NT2/D1 (cell line): ENCODE measurements around the gene MTURN.
"Not testable (repeated sequence)": the region's sequence is repeated elsewhere in the genome, so short reads cannot be mapped to it uniquely, and the experiment has no call there.

ENCODE experiments used
- DNase-seq: peaks from one replicate; pipeline ENCODE4 v3.0.0-alpha.2; 2011; ENCODE audit warnings: low read depth, low spot score
- H3K27me3 ChIP-seq: 2 replicates; pipeline ENCODE4 v1.6.0; 2011; ENCODE audit warnings: mild to moderate bottlenecking; ENCODE audit not compliant: insufficient read length, insufficient read depth
- H3K36me3 ChIP-seq: 2 replicates; pipeline ENCODE4 v1.6.1; 2011; ENCODE audit warnings: mild to moderate bottlenecking, low read length, mixed read lengths; ENCODE audit not compliant: insufficient read depth, insufficient read length
- H3K4me1 ChIP-seq: 2 replicates; pipeline ENCODE4 v1.5.1; 2011; ENCODE audit not compliant: insufficient read depth, insufficient read length
- H3K4me3 ChIP-seq: 2 replicates; pipeline ENCODE4 v1.5.1; 2011; ENCODE audit warnings: low read depth; ENCODE audit not compliant: insufficient read length
- H3K9ac ChIP-seq: 2 replicates; pipeline ENCODE4 v1.6.0; 2011; ENCODE audit warnings: low read depth; ENCODE audit not compliant: insufficient read length
- H3K9me3 ChIP-seq: 2 replicates; pipeline ENCODE4 v1.5.1; 2011; ENCODE audit warnings: mild to moderate bottlenecking, low read length; ENCODE audit not compliant: insufficient read depth
- SUZ12 ChIP-seq: IDR thresholded peaks from 2 replicates; pipeline ENCODE4 v1.6.1; 2011; ENCODE audit not compliant: insufficient read length, insufficient read depth; ENCODE audit errors: extremely low read depth
- YY1 ChIP-seq: IDR thresholded peaks from 2 replicates; pipeline ENCODE4 v1.6.1; 2011; ENCODE audit not compliant: insufficient read length, insufficient read depth
- ZNF274 ChIP-seq: IDR thresholded peaks from 2 replicates; pipeline ENCODE4 v1.6.1; 2011; ENCODE audit warnings: mild to moderate bottlenecking, low read depth, low read length

The MTURN gene

GRCh38 chr7:30186725-30187124 lies 51.9 kb downstream of the MTURN start:
- H3K27me3 ChIP-seq, result no peaks in the 10 kb centered on the region
- DNase-seq, result no peak
- H3K36me3 ChIP-seq, result no peaks in the 10 kb centered on the region
- H3K4me1 ChIP-seq, result no peaks in the 10 kb centered on the region
- H3K4me3 ChIP-seq, result no peak overlapping the region
- H3K9ac ChIP-seq, result no peak overlapping the region
- H3K9me3 ChIP-seq, result peaks cover 71% of the 10 kb centered on the region
- no peak for TF ChIP-seq ZNF274
- TF ChIP-seq YY1, result no peak
- no peak for TF ChIP-seq SUZ12

- no peak for DNase-seq
- H3K36me3 ChIP-seq, result no peaks in the 10 kb centered on the region
- H3K4me3 ChIP-seq, result no peak overlapping the region
- H3K9ac ChIP-seq, result no peak overlapping the region
- H3K9me3 ChIP-seq, result peaks cover 71% of the 10 kb centered on the region
- no peaks in the 10 kb centered on the region for H3K4me1 ChIP-seq
- no peak for TF ChIP-seq SUZ12
- TF ChIP-seq YY1, result no peak
- no peak for TF ChIP-seq ZNF274
- H3K27me3 ChIP-seq, result no peaks in the 10 kb centered on the region
Observed at GRCh38 chr7:30187513-30187912, 52.7 kb downstream of the MTURN start.

GRCh38 chr7:30188381-30188780 lies 53.6 kb downstream of the MTURN start:
- not testable (repeated sequence) for H3K4me3 ChIP-seq, H3K9ac ChIP-seq, DNase-seq, H3K27me3 ChIP-seq, H3K36me3 ChIP-seq, H3K4me1 ChIP-seq
- H3K9me3 ChIP-seq, result peaks cover 69% of the 10 kb centered on the region

- H3K27me3 ChIP-seq, result no peaks in the 10 kb centered on the region
- H3K9ac ChIP-seq, result no peak overlapping the region
- TF ChIP-seq YY1 (no peak), SUZ12 (no peak), ZNF274 (no peak)
- no peaks in the 10 kb centered on the region for H3K36me3 ChIP-seq
- H3K9me3 ChIP-seq, result peaks cover 70% of the 10 kb centered on the region
- H3K4me1 ChIP-seq, result no peaks in the 10 kb centered on the region
- no peak overlapping the region for H3K4me3 ChIP-seq
- no peak for DNase-seq
Observed at GRCh38 chr7:30188811-30189210, 54.0 kb downstream of the MTURN start.

- H3K9ac ChIP-seq, result no peak overlapping the region
- H3K36me3 ChIP-seq, result no peaks in the 10 kb centered on the region
- no peak for DNase-seq
- H3K27me3 ChIP-seq, result no peaks in the 10 kb centered on the region
- peaks cover 76% of the 10 kb centered on the region for H3K9me3 ChIP-seq
- no peaks in the 10 kb centered on the region for H3K4me1 ChIP-seq
- no peak overlapping the region for H3K4me3 ChIP-seq
- no peak for TF ChIP-seq ZNF274
- TF ChIP-seq YY1, result no peak
- no peak for TF ChIP-seq SUZ12
Observed at GRCh38 chr7:30191809-30192208, 57.0 kb downstream of the MTURN start.

GRCh38 chr7:30193336-30193943 lies 58.7 kb downstream of the MTURN start:
- DNase-seq, result no peak
- no peaks in the 10 kb centered on the region for H3K4me1 ChIP-seq
- peaks cover 74% of the 10 kb centered on the region for H3K9me3 ChIP-seq
- H3K9ac ChIP-seq, result no peak overlapping the region
- TF ChIP-seq ZNF274, result no peak
- no peak for TF ChIP-seq SUZ12
- no peak for TF ChIP-seq YY1
- H3K27me3 ChIP-seq, result no peaks in the 10 kb centered on the region
- H3K36me3 ChIP-seq, result no peaks in the 10 kb centered on the region
- H3K4me3 ChIP-seq, result no peak overlapping the region

GRCh38 chr7:30196408-30196807 lies 61.6 kb downstream of the MTURN start:
- peaks cover 53% of the 10 kb centered on the region for H3K9me3 ChIP-seq
- no peak overlapping the region for H3K9ac ChIP-seq
- no peaks in the 10 kb centered on the region for H3K4me1 ChIP-seq
- DNase-seq, result no peak
- no peaks in the 10 kb centered on the region for H3K36me3 ChIP-seq
- no peaks in the 10 kb centered on the region for H3K27me3 ChIP-seq
- no peak overlapping the region for H3K4me3 ChIP-seq
- TF ChIP-seq SUZ12 (no peak), YY1 (no peak), ZNF274 (no peak)

- Histone ChIP-seq H3K4me1 (no peaks in the 10 kb centered on the region), H3K4me3 (no peak overlapping the region), H3K9ac (no peak overlapping the region), H3K27me3 (no peaks in the 10 kb centered on the region), H3K36me3 (no peaks in the 10 kb centered on the region), H3K9me3 (peaks cover 51% of the 10 kb centered on the region)
- no peak for DNase-seq
- TF ChIP-seq SUZ12, result no peak
- TF ChIP-seq ZNF274, result no peak
- no peak for TF ChIP-seq YY1
Observed at GRCh38 chr7:30197438-30197837, 62.7 kb downstream of the MTURN start.
